ENCODE measurements around the gene HLA-G.
A peak's percentile ranks its signal among the peaks of the same experiment; 100 is the strongest.

The HLA-G gene

DNA sequence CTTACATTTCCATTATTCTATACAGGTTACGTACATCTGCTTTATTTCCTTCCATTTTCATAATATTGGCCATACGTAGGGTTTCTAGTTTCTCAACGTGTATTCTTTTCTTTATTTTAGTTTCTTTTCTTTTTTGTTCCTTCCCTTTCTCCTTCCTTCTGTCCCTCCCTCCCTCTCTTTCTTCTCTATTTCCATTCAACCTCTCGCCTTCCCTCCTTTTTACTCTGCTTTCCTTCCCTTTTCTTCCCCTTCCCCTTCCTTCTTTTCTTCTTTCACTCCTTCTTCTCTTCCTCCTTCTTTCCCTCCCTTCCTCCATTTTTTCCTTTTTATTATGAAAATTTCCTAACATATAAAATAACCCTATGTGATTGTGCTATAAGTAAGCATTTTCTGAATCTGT lies 8.7 kb upstream of the HLA-G start:
- no peak for DNase-seq

- no peak for DNase-seq
Observed at GRCh38 chr6:29824144-29824543, 3.5 kb upstream of the HLA-G start.

DNA sequence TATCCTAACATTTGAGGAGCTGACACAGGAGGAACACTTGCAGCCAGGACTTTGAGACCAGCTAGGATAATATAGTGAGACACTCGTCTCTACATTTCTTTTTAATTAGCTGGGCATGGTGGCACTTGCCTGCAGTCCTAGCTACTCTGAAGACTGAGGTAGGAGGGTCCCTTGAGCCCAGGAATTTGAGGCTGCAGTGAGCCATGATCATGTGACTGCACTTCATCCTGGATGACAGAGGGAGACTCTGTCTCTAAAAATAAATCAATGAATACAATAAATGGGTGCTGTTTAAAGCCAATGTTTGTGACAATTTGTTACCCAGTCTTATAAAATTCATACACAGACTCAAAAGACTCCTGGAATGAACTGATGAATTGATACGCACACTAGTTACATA lies 1.8 kb upstream of the HLA-G start:
- DNase-seq, result no peak

GRCh38 chr6:29826271-29826670 lies 1.4 kb upstream of the HLA-G start:
- no peak for DNase-seq

- no peak for DNase-seq
Observed at GRCh38 chr6:29828471-29828797, 809 bp downstream of the HLA-G start.

DNA sequence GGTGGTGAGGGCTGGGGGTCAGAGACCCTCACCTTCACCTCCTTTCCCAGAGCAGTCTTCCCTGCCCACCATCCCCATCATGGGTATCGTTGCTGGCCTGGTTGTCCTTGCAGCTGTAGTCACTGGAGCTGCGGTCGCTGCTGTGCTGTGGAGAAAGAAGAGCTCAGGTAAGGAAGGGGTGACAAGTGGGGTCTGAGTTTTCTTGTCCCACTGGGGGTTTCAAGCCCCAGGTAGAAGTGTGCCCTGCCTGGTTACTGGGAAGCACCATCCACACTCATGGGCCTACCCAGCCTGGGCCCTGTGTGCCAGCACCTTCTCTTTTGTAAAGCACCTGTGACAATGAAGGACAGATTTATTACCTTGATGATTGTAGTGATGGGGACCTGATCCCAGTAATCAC lies 2.1 kb downstream of the HLA-G start:
- DNase-seq, result no peak

GRCh38 chr6:29830409-29830808 lies 2.8 kb downstream of the HLA-G start:
- no peak for DNase-seq

GRCh38 chr6:29831776-29832175 lies 4.2 kb downstream of the HLA-G start:
- DNase-seq, result no peak

GRCh38 chr6:29834564-29835436 lies 7.2 kb downstream of the HLA-G start:
- DNase-seq, result peak; percentile 34

DNA sequence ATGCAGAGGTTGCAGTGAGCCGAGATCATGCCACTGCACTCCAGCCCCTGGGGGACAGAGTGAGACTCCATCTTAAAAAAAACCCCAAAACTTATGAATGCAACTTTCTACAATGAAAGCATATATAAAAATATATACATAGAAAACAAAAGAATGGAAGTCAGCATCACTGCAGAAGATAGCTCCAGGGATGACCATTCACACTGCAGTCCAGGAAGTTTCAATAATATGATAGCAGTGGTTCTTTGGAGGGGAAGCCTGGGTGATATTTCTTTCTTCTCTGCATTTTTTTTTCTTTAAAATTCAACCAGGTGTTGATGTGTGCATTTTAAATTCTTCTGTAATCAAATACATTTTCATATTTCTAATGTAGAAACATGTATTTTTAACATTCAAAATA lies 12.3 kb downstream of the HLA-G start:
- DNase-seq, result no peak

DNA sequence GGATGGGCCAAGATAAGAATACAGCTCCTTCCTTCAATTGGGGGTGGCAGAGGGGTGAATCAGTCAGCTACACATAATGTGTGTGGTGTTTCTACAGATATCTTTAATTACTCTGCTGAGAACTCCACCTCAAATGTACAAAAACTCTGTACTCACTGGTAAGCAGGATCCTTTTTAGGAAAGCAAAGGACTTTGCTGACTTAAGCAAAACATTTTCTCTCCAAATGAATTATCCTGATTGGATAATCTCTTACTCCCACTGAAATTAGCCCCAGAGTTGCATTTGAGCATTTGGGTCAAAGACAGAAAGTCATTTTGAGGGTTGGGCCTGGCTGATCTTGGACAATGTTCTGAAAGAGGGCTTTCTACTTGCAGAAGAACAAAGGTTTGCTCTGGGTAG lies 13.4 kb downstream of the HLA-G start:
- no peak for DNase-seq

DNA sequence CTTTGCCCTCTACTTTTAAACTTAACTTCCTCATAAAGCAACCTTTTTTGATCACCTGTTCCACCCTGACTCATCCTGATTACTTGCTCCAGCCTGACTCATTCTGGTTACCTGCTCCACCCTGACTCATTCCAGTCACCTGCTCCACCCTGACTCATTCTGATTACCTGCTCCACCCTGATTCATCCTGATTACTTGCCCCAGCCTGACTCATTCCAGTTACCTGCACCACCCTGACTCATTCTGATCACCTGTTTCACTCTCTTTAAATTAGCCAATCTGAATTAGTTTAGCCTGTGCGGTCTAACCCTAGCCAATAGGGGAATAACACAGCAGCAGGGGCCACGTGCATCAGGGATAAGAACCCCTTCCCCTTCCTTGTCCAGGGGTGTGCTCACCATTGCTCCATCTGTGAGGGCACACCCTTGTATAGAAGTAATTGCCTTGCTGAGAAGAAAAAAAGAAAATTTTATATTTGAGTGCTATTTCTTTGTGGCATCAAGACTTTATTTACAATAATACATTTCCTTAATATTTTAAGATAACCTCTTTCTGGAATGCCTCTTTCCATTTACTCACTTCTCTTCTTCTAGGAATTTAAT lies 17.9 kb downstream of the HLA-G start:
- DNase-seq, result peak; percentile 83

GRCh38 chr6:29847871-29848630 lies 20.4 kb downstream of the HLA-G start:
- DNase-seq, result peak; percentile 84

GRCh38 chr6:29850011-29850553 lies 22.5 kb downstream of the HLA-G start:
- no peak for DNase-seq

- DNase-seq, result no peak
Observed at GRCh38 chr6:29851190-29851589, 23.6 kb downstream of the HLA-G start.

- no peak for DNase-seq
Observed at GRCh38 chr6:29853245-29853644, 25.6 kb downstream of the HLA-G start.

GRCh38 chr6:29858006-29858405 lies 30.4 kb downstream of the HLA-G start:
- DNase-seq, result no peak

GRCh38 chr6:29861521-29862255 lies 34.1 kb downstream of the HLA-G start:
- no peak for DNase-seq

- DNase-seq, result no peak
Observed at GRCh38 chr6:29864037-29864810, 36.6 kb downstream of the HLA-G start.

DNA sequence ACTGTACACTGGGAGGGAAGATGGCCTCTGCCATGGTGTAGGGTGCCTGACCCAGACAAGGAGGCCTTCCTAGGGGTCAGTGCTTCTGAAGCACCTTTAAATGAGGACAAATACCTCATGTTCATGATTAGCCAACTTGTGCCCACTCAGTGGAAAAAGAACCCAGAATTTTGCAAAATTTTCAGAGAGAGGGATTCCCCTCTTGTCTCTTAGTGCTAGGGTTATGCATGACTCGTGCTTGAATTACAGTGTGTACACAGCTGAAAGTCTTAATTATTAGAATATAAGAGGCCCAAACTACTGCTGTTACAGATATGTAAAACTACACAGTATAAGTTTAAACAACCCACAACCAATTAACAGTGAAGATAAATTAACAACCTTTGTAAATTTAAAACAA lies 38.0 kb downstream of the HLA-G start:
- DNase-seq, result no peak

DNA sequence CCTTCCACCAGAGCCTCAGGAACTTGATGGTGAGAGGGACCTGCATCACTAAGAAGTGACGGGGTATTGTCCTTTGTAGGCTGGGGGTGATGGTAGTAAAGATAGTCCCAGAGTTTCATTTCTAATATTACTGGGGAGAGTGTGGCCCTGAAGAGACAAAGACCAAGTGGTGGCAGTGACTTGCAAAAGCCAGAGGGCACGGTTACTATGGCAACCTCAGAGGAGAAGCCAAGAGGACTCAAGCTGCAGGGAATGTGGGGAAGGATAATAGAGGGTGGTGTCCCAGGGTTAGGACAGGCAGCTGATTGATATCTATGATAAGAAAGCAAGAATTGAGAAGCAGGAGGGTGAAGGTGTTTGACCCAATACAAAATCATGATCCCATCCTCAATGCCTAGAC lies 42.5 kb downstream of the HLA-G start:
- no peak for DNase-seq

DNA sequence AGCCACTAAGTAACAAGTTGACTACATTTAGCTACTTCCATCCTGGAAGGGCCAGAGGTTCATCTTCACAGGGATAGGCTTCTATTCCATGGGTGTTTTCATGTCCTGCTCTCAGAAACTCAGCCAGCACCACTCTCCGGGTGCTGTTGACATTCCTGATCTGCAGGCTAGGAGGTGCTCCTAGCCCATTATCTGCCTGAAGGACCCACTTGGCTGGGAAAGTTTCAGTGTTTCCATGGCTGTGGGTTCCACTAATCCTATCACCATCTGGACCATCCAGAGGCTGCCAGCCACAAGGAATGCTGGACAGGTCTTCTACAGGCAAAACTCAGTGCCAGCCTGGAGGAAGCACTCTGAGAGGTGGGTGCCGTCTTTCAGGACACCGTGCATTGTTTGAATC lies 45.2 kb downstream of the HLA-G start:
- no peak for DNase-seq
